SK-N-SH treated with all-trans-retinoic acid at 6 μM for 48 hours (cell line): Measurements from ENCODE around the gene MEIS1.

Experiments
- ATAC-seq: fragments of 200-7000 bp; cut with Tn5 transposase; 3 replicates; pipeline ENCODE4 v1.9.1; 2020; ENCODE audit warnings: mild to moderate bottlenecking, moderate library complexity
- ARNTL ChIP-seq: fragments of 450-650 bp; formaldehyde crosslinking; IDR thresholded peaks from 2 replicates; pipeline ENCODE4 v1.5.0; 2020; ENCODE audit warnings: low read depth, mild to moderate bottlenecking, moderate library complexity, borderline replicate concordance
- BACH2 ChIP-seq: fragments of 250-450 bp; sonication (Bioruptor Pico); IDR thresholded peaks from 2 replicates; pipeline ENCODE4 v1.9.0; 2021; ENCODE audit warnings: mild to moderate bottlenecking, borderline replicate concordance
- CSDC2 ChIP-seq: fragments of 250-450 bp; sonication (Bioruptor Pico); IDR thresholded peaks from 2 replicates; pipeline ENCODE4 v1.5.0; 2020; ENCODE audit warnings: mild to moderate bottlenecking, moderate library complexity
- ESRRG ChIP-seq: fragments of 250-450 bp; sonication (Bioruptor Pico); IDR thresholded peaks from 2 replicates; pipeline ENCODE4 v1.6.1; 2021; ENCODE audit warnings: mild to moderate bottlenecking
- GLIS3 ChIP-seq: fragments of 250-450 bp; sonication (Bioruptor Pico); IDR thresholded peaks from 2 replicates; pipeline ENCODE4 v1.5.0; 2020; ENCODE audit warnings: mild to moderate bottlenecking, moderate library complexity
- OSR1 ChIP-seq: fragments of 250-450 bp; sonication (Bioruptor Pico); IDR thresholded peaks from 2 replicates; pipeline ENCODE4 v1.8.0; 2022; ENCODE audit warnings: moderate library complexity, mild to moderate bottlenecking, inconsistent platforms
- PPARA ChIP-seq: fragments of 250-450 bp; sonication (Bioruptor Pico); IDR thresholded peaks from 2 replicates; pipeline ENCODE4 v1.5.0; 2020; ENCODE audit warnings: mild to moderate bottlenecking, borderline replicate concordance
- RARB ChIP-seq: fragments of 250-450 bp; sonication (Bioruptor Pico); IDR thresholded peaks from 2 replicates; pipeline ENCODE4 v1.8.0; 2021; ENCODE audit warnings: mild to moderate bottlenecking, moderate library complexity
- SNAI2 ChIP-seq: fragments of 250-450 bp; sonication (Bioruptor Pico); IDR thresholded peaks from 2 replicates; pipeline ENCODE4 v1.5.0; 2020; ENCODE audit warnings: mild to moderate bottlenecking, moderate library complexity
- TCF4 ChIP-seq: fragments of 250-450 bp; sonication (Bioruptor Pico); IDR thresholded peaks from 2 replicates; pipeline ENCODE4 v1.8.0; 2021; ENCODE audit warnings: mild to moderate bottlenecking, moderate library complexity, borderline replicate concordance
- TOX ChIP-seq: fragments of 250-450 bp; sonication (Bioruptor Pico); IDR thresholded peaks from 2 replicates; pipeline ENCODE4 v1.8.0; 2021; ENCODE audit warnings: mild to moderate bottlenecking, moderate library complexity, borderline replicate concordance
- ZFP3 ChIP-seq: fragments of 250-450 bp; sonication (Bioruptor Pico); IDR thresholded peaks from 2 replicates; pipeline ENCODE4 v1.5.0; 2020; ENCODE audit warnings: mild to moderate bottlenecking, moderate library complexity
- ZFP30 ChIP-seq: fragments of 450-650 bp; formaldehyde crosslinking; IDR thresholded peaks from 2 replicates; pipeline ENCODE4 v1.5.0; 2022; ENCODE audit warnings: mild to moderate bottlenecking, moderate library complexity
- ZNF565 ChIP-seq: fragments of 450-650 bp; formaldehyde crosslinking; conservative IDR thresholded peaks from 2 replicates; pipeline ENCODE4 v1.5.0; 2020; ENCODE audit warnings: low read depth, mild to moderate bottlenecking, moderate library complexity
- ZNF70 ChIP-seq: fragments of 450-650 bp; formaldehyde crosslinking; IDR thresholded peaks from 2 replicates; pipeline ENCODE4 v1.5.0; 2020; ENCODE audit warnings: mild to moderate bottlenecking, moderate library complexity
- ZNF8 ChIP-seq: fragments of 450-650 bp; formaldehyde crosslinking; IDR thresholded peaks from 2 replicates; pipeline ENCODE4 v1.5.0; 2020; ENCODE audit warnings: mild to moderate bottlenecking, moderate library complexity
- TF ChIP-seq, protein P1 (sequence below): fragments of 250-450 bp; sonication (Bioruptor Pico); IDR thresholded peaks from 2 replicates; pipeline ENCODE4 v1.8.0; 2021; ENCODE audit warnings: low read depth, mild to moderate bottlenecking, moderate library complexity, borderline replicate concordance
- TF ChIP-seq, protein P2 (sequence below): fragments of 250-450 bp; sonication (Bioruptor Pico); IDR thresholded peaks from 2 replicates; pipeline ENCODE4 v1.8.0; 2020; ENCODE audit warnings: mild to moderate bottlenecking, moderate library complexity, borderline replicate concordance
- TF ChIP-seq, protein P3 (sequence below): fragments of 250-450 bp; sonication (Bioruptor Pico); IDR thresholded peaks from 2 replicates; pipeline ENCODE4 v1.5.1; 2021; ENCODE audit warnings: mild to moderate bottlenecking, moderate library complexity
- TF ChIP-seq, protein P4 (sequence below): fragments of 250-450 bp; sonication (Bioruptor Pico); IDR thresholded peaks from 2 replicates; pipeline ENCODE4 v1.5.1; 2020; ENCODE audit warnings: low read depth, mild to moderate bottlenecking, moderate library complexity
- TF ChIP-seq, protein P5 (sequence below): fragments of 250-450 bp; sonication (Bioruptor Pico); IDR thresholded peaks from 2 replicates; pipeline ENCODE4 v1.5.0; 2020; ENCODE audit warnings: mild to moderate bottlenecking, moderate library complexity

The MEIS1 gene

DNA sequence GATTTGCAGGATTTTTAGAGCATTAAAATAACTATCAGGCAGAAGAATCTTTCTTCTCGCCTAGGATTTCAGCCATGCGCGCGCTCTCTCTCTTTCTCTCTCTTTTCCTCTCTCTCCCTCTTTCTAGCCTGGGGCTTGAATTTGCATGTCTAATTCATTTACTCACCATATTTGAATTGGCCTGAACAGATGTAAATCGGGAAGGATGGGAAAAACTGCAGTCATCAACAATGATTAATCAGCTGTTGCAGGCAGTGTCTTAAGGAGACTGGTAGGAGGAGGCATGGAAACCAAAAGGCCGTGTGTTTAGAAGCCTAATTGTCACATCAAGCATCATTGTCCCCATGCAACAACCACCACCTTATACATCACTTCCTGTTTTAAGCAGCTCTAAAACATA is 137.0 kb downstream of the MEIS1 start:
- no peak for ATAC-seq
- TF ChIP-seq ARNTL (CRISPR knock-in tag), result no peak
- TF ChIP-seq OSR1 (CRISPR knock-in tag), result no peak
- no peak for TF ChIP-seq ESRRG (CRISPR knock-in tag)
- TF ChIP-seq, protein P1, sequence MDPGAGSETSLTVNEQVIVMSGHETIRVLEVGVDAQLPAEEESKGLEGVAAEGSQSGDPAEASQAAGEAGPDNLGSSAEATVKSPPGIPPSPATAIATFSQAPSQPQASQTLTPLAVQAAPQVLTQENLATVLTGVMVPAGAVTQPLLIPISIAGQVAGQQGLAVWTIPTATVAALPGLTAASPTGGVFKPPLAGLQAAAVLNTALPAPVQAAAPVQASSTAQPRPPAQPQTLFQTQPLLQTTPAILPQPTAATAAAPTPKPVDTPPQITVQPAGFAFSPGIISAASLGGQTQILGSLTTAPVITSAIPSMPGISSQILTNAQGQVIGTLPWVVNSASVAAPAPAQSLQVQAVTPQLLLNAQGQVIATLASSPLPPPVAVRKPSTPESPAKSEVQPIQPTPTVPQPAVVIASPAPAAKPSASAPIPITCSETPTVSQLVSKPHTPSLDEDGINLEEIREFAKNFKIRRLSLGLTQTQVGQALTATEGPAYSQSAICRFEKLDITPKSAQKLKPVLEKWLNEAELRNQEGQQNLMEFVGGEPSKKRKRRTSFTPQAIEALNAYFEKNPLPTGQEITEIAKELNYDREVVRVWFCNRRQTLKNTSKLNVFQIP (CRISPR knock-in tag), result no peak
- no peak for TF ChIP-seq ZNF8
- TF ChIP-seq GLIS3 (CRISPR knock-in tag), result no peak
- no peak for TF ChIP-seq SNAI2
- TF ChIP-seq, protein P2, sequence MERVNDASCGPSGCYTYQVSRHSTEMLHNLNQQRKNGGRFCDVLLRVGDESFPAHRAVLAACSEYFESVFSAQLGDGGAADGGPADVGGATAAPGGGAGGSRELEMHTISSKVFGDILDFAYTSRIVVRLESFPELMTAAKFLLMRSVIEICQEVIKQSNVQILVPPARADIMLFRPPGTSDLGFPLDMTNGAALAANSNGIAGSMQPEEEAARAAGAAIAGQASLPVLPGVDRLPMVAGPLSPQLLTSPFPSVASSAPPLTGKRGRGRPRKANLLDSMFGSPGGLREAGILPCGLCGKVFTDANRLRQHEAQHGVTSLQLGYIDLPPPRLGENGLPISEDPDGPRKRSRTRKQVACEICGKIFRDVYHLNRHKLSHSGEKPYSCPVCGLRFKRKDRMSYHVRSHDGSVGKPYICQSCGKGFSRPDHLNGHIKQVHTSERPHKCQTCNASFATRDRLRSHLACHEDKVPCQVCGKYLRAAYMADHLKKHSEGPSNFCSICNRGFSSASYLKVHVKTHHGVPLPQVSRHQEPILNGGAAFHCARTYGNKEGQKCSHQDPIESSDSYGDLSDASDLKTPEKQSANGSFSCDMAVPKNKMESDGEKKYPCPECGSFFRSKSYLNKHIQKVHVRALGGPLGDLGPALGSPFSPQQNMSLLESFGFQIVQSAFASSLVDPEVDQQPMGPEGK, result no peak
- no peak for TF ChIP-seq RARB
- TF ChIP-seq CSDC2 (CRISPR knock-in tag), result no peak
- TF ChIP-seq ZFP30 (CRISPR knock-in tag), result no peak
- no peak for TF ChIP-seq ZNF70 (CRISPR knock-in tag)
- TF ChIP-seq, protein P3, sequence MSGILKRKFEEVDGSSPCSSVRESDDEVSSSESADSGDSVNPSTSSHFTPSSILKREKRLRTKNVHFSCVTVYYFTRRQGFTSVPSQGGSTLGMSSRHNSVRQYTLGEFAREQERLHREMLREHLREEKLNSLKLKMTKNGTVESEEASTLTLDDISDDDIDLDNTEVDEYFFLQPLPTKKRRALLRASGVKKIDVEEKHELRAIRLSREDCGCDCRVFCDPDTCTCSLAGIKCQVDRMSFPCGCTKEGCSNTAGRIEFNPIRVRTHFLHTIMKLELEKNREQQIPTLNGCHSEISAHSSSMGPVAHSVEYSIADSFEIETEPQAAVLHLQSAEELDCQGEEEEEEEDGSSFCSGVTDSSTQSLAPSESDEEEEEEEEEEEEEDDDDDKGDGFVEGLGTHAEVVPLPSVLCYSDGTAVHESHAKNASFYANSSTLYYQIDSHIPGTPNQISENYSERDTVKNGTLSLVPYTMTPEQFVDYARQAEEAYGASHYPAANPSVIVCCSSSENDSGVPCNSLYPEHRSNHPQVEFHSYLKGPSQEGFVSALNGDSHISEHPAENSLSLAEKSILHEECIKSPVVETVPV, result no peak

DNA sequence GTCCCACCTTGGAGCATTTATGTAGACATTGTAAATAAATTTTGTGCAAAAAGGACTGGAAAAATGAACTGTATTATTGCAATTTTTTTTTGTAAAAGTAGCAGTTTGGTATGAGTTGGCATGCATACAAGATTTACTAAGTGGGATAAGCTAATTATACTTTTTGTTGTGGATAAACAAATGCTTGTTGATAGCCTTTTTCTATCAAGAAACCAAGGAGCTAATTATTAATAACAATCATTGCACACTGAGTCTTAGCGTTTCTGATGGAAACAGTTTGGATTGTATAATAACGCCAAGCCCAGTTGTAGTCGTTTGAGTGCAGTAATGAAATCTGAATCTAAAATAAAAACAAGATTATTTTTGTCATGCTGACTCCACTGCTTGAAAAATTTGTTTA is 137.5 kb downstream of the MEIS1 start:
- no peak for ATAC-seq
- TF ChIP-seq ZNF70 (CRISPR knock-in tag) (no peak), ZNF8 (no peak), ZFP30 (CRISPR knock-in tag) (no peak), BACH2 (no peak), CSDC2 (CRISPR knock-in tag) (no peak), PPARA (CRISPR knock-in tag) (no peak), ESRRG (CRISPR knock-in tag) (no peak), ZNF565 (CRISPR knock-in tag) (no peak), GLIS3 (CRISPR knock-in tag) (no peak), ZFP3 (CRISPR knock-in tag) (no peak), SNAI2 (no peak), TOX (CRISPR knock-in tag) (no peak), ARNTL (CRISPR knock-in tag) (no peak), TCF4 (CRISPR knock-in tag) (no peak)
- TF ChIP-seq, protein P1 (CRISPR knock-in tag), result no peak
- TF ChIP-seq, protein P2, result no peak
- TF ChIP-seq, protein P4, sequence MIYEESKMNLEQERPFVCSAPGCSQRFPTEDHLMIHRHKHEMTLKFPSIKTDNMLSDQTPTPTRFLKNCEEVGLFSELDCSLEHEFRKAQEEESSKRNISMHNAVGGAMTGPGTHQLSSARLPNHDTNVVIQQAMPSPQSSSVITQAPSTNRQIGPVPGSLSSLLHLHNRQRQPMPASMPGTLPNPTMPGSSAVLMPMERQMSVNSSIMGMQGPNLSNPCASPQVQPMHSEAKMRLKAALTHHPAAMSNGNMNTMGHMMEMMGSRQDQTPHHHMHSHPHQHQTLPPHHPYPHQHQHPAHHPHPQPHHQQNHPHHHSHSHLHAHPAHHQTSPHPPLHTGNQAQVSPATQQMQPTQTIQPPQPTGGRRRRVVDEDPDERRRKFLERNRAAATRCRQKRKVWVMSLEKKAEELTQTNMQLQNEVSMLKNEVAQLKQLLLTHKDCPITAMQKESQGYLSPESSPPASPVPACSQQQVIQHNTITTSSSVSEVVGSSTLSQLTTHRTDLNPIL (CRISPR knock-in tag), result no peak
- TF ChIP-seq, protein P3, result no peak
- TF ChIP-seq, protein P5, sequence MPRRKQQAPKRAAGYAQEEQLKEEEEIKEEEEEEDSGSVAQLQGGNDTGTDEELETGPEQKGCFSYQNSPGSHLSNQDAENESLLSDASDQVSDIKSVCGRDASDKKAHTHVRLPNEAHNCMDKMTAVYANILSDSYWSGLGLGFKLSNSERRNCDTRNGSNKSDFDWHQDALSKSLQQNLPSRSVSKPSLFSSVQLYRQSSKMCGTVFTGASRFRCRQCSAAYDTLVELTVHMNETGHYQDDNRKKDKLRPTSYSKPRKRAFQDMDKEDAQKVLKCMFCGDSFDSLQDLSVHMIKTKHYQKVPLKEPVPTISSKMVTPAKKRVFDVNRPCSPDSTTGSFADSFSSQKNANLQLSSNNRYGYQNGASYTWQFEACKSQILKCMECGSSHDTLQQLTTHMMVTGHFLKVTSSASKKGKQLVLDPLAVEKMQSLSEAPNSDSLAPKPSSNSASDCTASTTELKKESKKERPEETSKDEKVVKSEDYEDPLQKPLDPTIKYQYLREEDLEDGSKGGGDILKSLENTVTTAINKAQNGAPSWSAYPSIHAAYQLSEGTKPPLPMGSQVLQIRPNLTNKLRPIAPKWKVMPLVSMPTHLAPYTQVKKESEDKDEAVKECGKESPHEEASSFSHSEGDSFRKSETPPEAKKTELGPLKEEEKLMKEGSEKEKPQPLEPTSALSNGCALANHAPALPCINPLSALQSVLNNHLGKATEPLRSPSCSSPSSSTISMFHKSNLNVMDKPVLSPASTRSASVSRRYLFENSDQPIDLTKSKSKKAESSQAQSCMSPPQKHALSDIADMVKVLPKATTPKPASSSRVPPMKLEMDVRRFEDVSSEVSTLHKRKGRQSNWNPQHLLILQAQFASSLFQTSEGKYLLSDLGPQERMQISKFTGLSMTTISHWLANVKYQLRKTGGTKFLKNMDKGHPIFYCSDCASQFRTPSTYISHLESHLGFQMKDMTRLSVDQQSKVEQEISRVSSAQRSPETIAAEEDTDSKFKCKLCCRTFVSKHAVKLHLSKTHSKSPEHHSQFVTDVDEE, result no peak
